GM12874 (cell line): ENCODE results near the gene DMXL1.

Source experiments
- CTCF ChIP-seq: IDR thresholded peaks from 2 replicates; pipeline ENCODE4 v1.5.1; 2011; ENCODE audit warnings: low read depth, mild to moderate bottlenecking, control low read depth, low read length, moderate library complexity; ENCODE audit not compliant: insufficient read depth

DMXL1 gene

GRCh38 chr5:119054101-119054500 is 16.8 kb upstream of the DMXL1 start:
- TF ChIP-seq CTCF, result no peak

DNA sequence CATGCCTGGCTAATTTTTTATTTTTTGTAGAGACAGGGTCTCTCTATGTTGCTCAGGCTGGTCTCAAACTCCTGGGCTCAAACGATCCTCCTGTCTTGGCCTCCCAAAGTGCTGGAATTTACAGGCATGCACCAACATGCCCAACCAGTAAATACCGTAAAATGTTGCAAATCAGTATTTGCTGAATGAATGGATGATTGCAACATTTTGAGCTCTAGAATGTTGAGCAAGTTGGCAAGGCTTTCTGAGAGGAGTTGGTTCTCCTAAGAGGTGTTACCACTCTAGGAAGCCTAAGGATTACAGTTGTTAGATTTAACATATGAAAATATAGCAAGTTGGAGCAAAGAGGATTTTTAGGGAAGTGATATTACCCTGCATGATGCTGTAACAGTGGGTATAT is 15.6 kb upstream of the DMXL1 start:
- TF ChIP-seq CTCF, result no peak

- TF ChIP-seq CTCF, result no peak
These were observed 11.8 kb upstream of the DMXL1 start for GRCh38 chr5:119058979-119059529.

- TF ChIP-seq CTCF, result no peak
These were observed 11.1 kb upstream of the DMXL1 start for GRCh38 chr5:119059740-119060255.

DNA sequence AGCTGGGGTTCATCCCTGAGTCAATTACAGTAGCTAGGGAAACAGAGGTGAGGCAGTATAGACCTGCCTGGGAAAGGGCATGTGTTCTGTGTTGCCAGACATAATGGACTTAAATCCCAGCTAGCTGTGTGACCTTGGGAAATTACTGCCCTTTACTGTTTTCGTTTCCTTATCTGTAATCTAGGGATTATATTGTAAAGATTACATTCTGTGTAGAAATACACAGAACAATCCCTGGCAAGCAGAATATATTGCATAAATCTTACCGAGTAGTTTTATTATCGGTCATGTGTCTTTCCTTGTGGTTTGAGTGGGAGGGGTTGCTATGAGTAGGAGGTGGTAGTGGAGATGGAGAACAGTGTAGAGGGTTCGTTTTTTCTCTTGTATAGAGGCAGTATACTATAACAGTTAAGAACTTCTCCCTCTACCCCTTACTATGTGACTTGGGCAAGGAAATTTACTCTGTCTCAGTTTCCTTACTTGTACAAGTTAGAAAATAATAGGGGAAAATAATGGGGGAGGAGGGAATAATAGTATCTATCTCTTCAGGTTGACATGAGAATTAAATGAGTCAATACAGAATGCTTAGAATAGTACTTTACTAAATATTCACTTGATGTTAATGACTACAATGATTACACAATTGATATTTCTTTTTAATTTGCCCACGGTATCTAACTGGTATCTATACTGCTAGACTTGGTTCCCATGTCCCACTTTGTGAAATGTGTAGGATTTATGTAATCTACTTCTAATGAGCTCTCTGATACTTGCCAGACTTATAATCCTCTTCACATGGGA is 7.1 kb upstream of the DMXL1 start:
- TF ChIP-seq CTCF, result no peak

DNA sequence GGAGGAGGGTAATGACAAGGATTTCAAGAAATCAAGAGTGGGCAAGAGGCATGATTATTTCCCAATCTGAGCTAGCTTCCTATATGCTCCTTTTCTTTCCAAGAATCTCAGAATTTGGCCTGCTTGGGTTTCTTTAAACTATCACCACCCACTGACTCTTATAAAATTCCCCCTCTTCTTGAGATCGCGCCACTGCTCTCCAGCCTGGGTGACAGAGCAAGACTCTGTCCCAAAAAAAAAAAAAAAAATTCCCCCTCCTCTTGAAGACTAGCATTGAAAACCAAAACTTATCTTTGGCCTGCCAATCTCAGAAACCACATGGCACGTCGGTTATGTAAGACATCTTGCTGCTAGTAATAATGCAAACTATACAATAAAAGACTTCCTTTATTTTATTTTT is 3.4 kb upstream of the DMXL1 start:
- TF ChIP-seq CTCF, result no peak

- TF ChIP-seq CTCF, result no peak
These were observed 384 bp upstream of the DMXL1 start for GRCh38 chr5:119070578-119070827.
